Mucosa of descending colon (tissue), 3 donors: ENCODE data around the gene SUPT20HL1. TPM values are rescaled to one million over a fixed set of nuclear protein-coding genes. Genes with fewer than 3 reads are reported as not detected.
A peak's percentile ranks its signal among the peaks of the same experiment; 100 is the strongest.

Source experiments
- ATAC-seq: fragments of 200-7000 bp; cut with Tn5 transposase; one replicate; pipeline ENCODE4 v1.9.1; 2020; ENCODE audit warnings: mild to moderate bottlenecking, moderate library complexity
- DNase-seq, 3 donors: peaks; one replicate each; pipeline ENCODE4 v3.0.0-alpha.2; 2020
- H3K36me3 ChIP-seq: fragments of 200-600 bp; one replicate; pipeline ENCODE4 v1.8.0; 2021; ENCODE audit warnings: low read depth, mild to moderate bottlenecking
- H3K4me1 ChIP-seq: fragments of 200-600 bp; one replicate; pipeline ENCODE4 v1.8.0; 2021; ENCODE audit warnings: low read depth, mild to moderate bottlenecking
- H3K4me3 ChIP-seq: fragments of 200-600 bp; one replicate; pipeline ENCODE4 v1.8.0; 2021; ENCODE audit warnings: mild to moderate bottlenecking
- H3K9me3 ChIP-seq: fragments of 200-600 bp; one replicate; pipeline ENCODE4 v1.8.0; 2021; ENCODE audit warnings: mild to moderate bottlenecking
- CTCF ChIP-seq: fragments of 200-600 bp; IDR thresholded peaks from one replicate; pipeline ENCODE4 v1.8.0; 2022; ENCODE audit warnings: antibody characterized with exemption, mild to moderate bottlenecking
- intact Hi-C, 2 donors: fragments of 100-400 bp; cut with DNase I in 1 of 2; cut with micrococcal nuclease in 1 of 2; formaldehyde crosslinking; loops; one replicate each; pipeline versions ENCODE4 v1.11.0 to v1.11.1; 2022; cut with DNase I, micrococcal nuclease
- total RNA-seq, 3 donors: library from RNA; stranded (reverse); fragmentation: NEBNext Ultra II Directional in 2 of 3; extraction: Animal tissue kit (Norgen Biotek cat#: 25700) in 2 of 3; gene quantifications; one replicate each; pipeline versions ENCODE4 v1.2.1 to v1.2.4, GENCODE V29; 2021 to 2023
- donor health status: DM: no; HTN: no; CAD: no; lungs with moderate emphysema.
- donor health status: DM: no; HTN: no; CAD: no.
- donor health status: DM: no; HTN: yes; CAD: no.

SUPT20HL1 gene
- total RNA-seq, 3 donors from 2014 or later: 0.35 TPM; not detected in 2

GRCh38 chrX:24369816-24370215 is 9.4 kb downstream of the SUPT20HL1 start:
- DNase-seq (no peak), ATAC-seq (no peak)
- TF ChIP-seq CTCF: no peak
- H3K4me1 ChIP-seq: no peaks in the 10 kb centered on the region
- H3K9me3 ChIP-seq: no peaks in the 10 kb centered on the region
- intact Hi-C loops: no loop called here
- H3K4me3 ChIP-seq: no peak overlapping the region
- H3K36me3 ChIP-seq: no peaks in the 10 kb centered on the region

GRCh38 chrX:24371391-24371972 is 11.0 kb downstream of the SUPT20HL1 start:
- no peak overlapping the region for H3K4me3 ChIP-seq
- no peaks in the 10 kb centered on the region for H3K36me3 ChIP-seq
- intact Hi-C loops: no loop called here
- H3K9me3 ChIP-seq: no peaks in the 10 kb centered on the region
- peak; percentile 22 for TF ChIP-seq CTCF
- no peaks in the 10 kb centered on the region for H3K4me1 ChIP-seq
- peak in 2 of 3 donors; percentile 31 to 78 for DNase-seq
- ATAC-seq: peak; percentile 71

GRCh38 chrX:24372021-24372763 is 11.8 kb downstream of the SUPT20HL1 start:
- H3K9me3 ChIP-seq: no peaks in the 10 kb centered on the region
- no peaks in the 10 kb centered on the region for H3K36me3 ChIP-seq
- no peaks in the 10 kb centered on the region for H3K4me1 ChIP-seq
- DNase-seq (no peak), ATAC-seq (no peak)
- no peak overlapping the region for H3K4me3 ChIP-seq
- TF ChIP-seq CTCF: no peak
- intact Hi-C loops: no loop called here

GRCh38 chrX:24375600-24376131 is 15.2 kb downstream of the SUPT20HL1 start:
- H3K9me3 ChIP-seq: no peaks in the 10 kb centered on the region
- no peak for TF ChIP-seq CTCF
- H3K36me3 ChIP-seq: no peaks in the 10 kb centered on the region
- DNase-seq (no peak), ATAC-seq (no peak)
- intact Hi-C loops: no loop called here
- no peak overlapping the region for H3K4me3 ChIP-seq
- H3K4me1 ChIP-seq: no peaks in the 10 kb centered on the region

GRCh38 chrX:24376403-24376802 is 16.0 kb downstream of the SUPT20HL1 start:
- DNase-seq (no peak), ATAC-seq (no peak)
- no peak for TF ChIP-seq CTCF
- no peak overlapping the region for H3K4me3 ChIP-seq
- H3K36me3 ChIP-seq: no peaks in the 10 kb centered on the region
- H3K9me3 ChIP-seq: no peaks in the 10 kb centered on the region
- H3K4me1 ChIP-seq: no peaks in the 10 kb centered on the region
- intact Hi-C loops: no loop called here
